AG09309 (cell line): ENCODE data around the gene UST.

Experiments
- DNase-seq: peaks from one replicate; pipeline ENCODE4 v3.0.0-alpha.2; 2010; ENCODE audit warnings: low read depth
- H3K4me3 ChIP-seq: 2 replicates; pipeline ENCODE4 v1.5.1; 2011; ENCODE audit warnings: mild to moderate bottlenecking, low read depth, low read length, moderate library complexity; ENCODE audit not compliant: control insufficient read depth
- TF ChIP-seq, protein P1 (sequence below): IDR thresholded peaks from 2 replicates; pipeline ENCODE4 v1.5.1; 2011; ENCODE audit warnings: mild to moderate bottlenecking, low read depth, low read length, inconsistent platforms; ENCODE audit not compliant: insufficient read depth, control insufficient read depth; ENCODE audit errors: missing control alignments

Gene UST

DNA sequence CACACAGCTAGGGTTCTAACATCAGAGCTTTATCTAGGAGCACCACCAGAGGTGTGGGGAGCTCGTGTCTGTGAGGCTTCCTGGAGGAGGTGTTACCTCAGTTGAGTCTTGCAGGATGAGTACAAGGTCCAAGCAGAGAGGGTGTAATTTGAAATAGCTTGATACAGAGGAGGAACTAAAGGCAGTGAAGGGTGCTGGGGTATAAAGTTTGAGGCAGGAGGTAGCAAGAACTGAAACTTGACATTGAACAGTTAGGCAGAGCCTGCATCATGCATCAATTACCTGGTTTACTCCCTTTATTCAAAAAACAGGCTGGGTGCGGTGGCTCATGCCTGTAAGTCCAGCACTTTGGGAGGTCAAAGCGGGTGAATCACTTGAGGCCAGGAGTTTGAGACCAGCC lies 241.2 kb downstream of the UST start:
- TF ChIP-seq, protein P1, sequence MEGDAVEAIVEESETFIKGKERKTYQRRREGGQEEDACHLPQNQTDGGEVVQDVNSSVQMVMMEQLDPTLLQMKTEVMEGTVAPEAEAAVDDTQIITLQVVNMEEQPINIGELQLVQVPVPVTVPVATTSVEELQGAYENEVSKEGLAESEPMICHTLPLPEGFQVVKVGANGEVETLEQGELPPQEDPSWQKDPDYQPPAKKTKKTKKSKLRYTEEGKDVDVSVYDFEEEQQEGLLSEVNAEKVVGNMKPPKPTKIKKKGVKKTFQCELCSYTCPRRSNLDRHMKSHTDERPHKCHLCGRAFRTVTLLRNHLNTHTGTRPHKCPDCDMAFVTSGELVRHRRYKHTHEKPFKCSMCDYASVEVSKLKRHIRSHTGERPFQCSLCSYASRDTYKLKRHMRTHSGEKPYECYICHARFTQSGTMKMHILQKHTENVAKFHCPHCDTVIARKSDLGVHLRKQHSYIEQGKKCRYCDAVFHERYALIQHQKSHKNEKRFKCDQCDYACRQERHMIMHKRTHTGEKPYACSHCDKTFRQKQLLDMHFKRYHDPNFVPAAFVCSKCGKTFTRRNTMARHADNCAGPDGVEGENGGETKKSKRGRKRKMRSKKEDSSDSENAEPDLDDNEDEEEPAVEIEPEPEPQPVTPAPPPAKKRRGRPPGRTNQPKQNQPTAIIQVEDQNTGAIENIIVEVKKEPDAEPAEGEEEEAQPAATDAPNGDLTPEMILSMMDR = no peak
- no peak overlapping the region for H3K4me3 ChIP-seq
- DNase-seq = no peak

DNA sequence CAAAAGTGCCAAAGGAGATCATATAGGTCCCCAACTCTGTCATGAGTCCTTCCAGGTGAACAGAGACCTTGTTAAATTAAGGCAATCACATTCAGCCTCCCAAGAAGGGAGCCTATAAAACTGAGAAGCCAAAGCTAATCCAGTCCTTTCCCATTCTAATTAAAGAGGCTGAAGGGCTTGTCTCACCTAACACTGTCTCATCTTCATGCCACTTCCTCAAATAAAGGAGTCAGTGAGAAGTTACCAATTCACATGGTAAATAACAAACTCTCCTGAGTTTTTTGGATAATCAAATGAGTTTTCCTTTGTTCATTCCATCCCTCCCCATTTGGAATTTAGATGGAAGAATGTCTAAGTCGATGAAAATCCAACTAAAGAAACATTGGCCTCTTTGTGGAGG lies 242.8 kb downstream of the UST start:
- no peak for DNase-seq
- H3K4me3 ChIP-seq = no peak overlapping the region
- TF ChIP-seq, protein P1 = no peak

DNA sequence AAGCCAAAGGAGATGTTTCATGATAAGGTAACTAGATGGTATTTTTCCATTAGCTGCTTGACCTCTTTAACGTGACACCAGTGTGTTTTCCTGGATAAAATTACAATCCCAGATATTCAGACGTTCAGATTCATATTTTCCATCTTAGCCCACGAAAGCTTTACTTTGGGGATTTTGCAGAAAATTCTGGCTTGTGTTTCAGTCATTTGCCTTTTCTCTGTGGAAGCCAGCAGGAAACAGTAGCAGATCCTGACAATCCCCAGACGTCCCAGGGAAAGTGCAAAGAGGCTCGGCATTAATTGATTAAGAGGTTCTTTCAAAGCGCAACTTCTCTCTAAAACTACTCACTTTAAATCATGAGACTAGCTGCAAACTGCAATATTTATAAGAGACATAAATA lies 243.6 kb downstream of the UST start:
- DNase-seq = no peak
- H3K4me3 ChIP-seq = no peak overlapping the region
- TF ChIP-seq, protein P1 = no peak

DNA sequence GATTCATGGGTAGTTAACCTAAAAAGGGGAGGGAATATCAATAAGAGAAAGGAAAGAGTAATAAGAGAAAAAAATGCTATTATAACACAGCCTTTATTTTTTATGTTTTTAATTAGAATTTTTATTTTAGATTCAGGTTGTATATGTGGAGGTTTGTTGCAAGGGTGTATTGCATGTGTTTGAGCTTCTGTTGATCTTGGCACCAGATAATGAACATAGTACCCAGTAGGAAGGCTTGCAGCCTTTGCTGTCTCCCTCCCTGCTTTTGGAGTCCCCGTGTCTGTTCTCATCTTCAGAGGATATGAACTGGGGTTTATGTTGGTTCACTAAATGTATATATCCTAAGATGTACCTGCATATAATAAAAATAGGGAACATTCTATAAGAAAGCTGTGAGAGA lies 250.0 kb downstream of the UST start:
- TF ChIP-seq, protein P1 = no peak
- no peak overlapping the region for H3K4me3 ChIP-seq
- no peak for DNase-seq

DNA sequence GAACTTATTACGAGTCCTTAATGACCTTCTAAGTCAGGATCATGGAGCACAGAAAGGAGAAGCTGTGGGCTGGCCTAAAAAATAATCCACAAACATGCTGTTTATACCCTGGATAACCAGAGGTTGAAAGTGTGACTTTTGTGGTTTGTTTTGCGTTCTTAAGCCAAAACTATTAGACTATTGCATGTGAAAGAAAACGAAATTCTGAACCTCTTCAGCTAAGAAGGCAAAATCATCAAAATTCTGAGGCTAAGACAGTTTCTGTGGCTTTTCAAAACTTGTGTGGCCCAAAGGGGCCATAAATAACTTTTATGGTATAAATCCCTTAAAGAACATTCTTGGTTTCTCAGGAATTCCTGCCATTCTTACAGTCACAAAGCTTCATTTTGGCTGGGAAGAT lies 251.0 kb downstream of the UST start:
- TF ChIP-seq, protein P1 = no peak
- DNase-seq = peak; percentile 90
- H3K4me3 ChIP-seq = no peak overlapping the region

DNA sequence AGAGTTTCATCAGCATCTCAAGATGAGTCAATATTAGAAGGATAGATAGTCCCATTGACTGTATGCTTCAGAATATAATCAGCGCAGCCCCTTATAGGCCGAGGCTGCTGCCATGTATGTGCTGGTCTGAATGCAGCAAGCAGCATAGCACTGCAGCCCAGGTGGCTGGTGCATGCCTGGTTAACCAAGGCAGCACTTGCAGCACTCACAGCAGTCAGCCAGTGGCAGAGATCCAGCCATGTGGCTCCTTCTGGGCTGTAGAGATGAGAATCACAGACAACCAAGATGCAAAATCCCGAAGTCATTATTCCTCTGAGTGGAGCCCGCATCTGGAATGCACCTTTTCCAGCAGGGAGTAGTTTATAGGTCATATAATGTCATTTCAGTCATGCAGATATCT lies 251.9 kb downstream of the UST start:
- TF ChIP-seq, protein P1 = no peak
- H3K4me3 ChIP-seq = no peak overlapping the region
- DNase-seq = no peak

DNA sequence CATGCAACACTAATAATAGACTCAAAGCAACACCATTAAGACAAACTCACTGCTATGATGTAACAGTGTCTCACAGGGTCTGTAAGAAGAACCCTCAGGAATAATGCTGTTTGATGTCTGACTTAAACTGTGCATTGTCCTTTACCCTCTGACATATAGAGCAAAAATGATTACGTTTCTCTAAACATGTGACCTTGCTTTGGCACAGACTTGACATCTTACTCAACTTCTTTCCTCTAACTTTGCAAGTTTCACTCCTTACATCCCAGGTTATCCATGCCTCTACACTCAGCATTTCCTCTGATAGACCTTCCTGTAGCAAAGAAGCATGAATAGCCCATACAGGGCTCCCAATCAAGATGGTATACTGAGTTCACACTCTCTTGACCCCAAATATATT lies 252.7 kb downstream of the UST start:
- TF ChIP-seq, protein P1 = no peak
- DNase-seq = no peak
- no peak overlapping the region for H3K4me3 ChIP-seq
